Measurements from ENCODE around the gene SOCS7.

- no peak for TF ChIP-seq CTCF (IDR thresholded peaks at IDR 0.05; ENCODE audit: low read depth, low read length, poor library complexity, severe bottlenecking)
- no peak for TF ChIP-seq EZH2phosphoT487 (IDR thresholded peaks at IDR 0.05; ENCODE audit: borderline replicate concordance, low read length)
Measured at GRCh38 chr17:38418693-38419507, 67.3 kb downstream of the SOCS7 start.
